SKM-1 treated with dmso at 0.1 percent for 144 hours (cell line): Measurements from ENCODE around the gene MUC13.
A peak's percentile ranks its signal among the peaks of the same experiment; 100 is the strongest.

Experiments
- DNase-seq: peaks from one replicate; lab custom pipeline; 2025; ENCODE audit not compliant: unreplicated experiment; lab: John Stamatoyannopoulos, UW

MUC13 gene

DNA sequence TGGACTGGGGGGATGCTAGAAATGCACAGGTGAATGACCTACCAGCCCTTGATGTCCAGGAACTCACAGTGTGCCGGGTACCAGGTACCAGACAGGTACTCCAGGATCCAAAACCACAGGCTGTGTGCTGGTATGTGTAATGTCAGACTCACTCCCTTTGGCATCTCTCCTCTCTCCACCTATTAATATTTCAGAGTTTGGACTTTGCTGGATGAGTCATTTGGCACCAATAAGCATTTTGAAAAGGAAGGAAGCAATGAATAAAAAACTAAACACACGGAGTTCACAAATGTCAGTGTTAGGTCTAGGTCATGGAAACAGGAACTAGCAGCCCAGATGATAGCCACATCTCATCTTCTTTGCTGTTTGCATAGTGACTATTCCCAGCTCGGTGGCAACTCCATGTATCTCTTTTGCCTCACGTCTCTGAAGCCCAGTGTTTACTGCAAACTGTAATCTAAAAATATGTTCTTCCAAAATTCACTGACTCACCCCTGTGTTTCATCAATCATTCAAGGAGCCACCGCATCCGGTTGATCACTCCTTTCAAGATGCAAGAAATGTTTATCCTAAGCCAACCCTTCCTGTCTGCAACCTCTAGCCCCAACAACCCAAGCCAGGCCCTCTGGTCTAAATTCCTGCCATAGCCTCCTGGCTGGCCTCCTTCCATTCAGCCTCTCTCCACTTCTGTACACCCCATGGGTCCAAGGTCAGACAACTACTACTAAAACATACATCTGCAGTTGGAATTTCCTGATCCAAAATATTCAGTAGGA is 55.8 kb downstream of the MUC13 start:
- DNase-seq, result peak; percentile 27

DNA sequence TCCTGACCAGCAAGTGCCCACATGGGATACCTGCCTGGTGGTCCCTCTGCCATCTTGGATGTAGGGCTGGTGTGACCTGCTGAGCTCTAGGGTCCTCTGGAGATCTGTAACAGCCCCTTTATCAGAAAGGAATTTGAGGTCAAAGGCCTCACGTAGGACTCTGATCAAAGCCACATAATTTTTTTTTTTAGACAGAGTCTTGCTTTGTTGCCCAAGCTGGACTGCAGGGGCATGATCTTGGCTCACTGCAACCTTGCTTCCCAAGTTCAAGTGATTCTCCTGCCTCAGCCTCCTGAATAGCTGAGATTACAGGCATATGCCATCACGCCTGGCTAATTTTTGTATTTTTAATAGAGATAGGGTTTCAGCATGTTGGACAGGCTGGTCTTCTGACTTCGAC is 56.9 kb downstream of the MUC13 start:
- DNase-seq, result no peak

DNA sequence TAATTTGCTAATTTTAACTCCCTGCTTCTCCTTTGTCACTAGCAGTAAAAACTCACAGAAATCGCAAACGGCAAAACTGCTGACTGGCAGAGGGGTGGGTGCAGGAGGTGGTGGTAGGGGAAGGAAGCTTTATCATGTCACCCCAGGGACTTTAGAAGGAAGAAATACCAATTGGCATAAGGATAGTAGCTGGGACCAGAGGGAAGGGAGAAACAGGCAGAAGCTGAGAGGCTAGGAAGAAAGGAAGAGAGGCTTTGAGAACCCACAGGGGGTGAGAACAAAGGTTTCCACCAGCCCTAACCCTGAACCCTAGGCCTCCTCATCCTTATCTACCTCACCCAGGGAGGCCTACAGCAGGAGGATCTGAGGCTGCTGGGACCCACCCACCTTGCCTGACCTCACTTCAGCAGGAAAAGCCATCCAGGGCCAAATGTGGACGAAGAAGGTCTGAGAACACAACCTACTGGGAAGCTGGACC is 58.1 kb downstream of the MUC13 start:
- DNase-seq, result no peak

DNA sequence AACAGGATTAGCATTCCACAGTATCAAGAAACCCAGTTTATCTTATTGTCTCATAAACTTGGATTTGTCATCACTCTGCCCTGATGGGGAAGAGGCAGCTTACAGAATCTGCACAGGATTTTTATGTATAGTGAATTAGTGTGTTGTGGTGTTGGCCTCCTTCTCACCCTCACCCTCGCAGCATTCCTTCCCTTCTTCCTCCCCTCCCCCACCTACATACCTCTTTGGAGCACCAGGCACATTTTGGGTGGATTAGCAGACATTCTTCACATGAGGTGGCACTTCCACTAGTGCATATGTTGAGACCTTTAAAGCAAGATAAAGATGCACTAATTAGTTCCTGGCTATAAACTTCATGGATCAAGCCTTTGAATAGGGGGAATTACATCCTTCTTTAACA is 61.3 kb downstream of the MUC13 start:
- no peak for DNase-seq

DNA sequence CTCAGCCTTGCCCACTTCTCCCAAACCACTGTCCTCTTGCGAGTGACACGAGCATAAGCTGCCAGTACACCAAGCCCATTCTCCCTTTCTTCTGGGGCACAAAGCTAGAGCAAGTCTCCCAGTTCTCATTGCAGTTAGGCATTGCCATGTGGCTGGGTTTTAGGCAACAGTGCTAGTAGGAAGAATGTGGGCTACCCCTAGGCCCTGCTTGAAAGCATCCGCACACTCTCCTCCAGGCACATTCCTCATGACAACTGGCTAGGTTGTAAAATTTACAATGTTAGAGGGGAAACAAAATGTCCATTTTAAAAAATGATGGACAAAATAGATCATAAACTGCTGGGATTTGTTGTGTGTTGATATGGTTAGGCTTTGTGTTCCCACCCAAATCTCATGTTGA is 67.0 kb downstream of the MUC13 start:
- DNase-seq, result no peak

DNA sequence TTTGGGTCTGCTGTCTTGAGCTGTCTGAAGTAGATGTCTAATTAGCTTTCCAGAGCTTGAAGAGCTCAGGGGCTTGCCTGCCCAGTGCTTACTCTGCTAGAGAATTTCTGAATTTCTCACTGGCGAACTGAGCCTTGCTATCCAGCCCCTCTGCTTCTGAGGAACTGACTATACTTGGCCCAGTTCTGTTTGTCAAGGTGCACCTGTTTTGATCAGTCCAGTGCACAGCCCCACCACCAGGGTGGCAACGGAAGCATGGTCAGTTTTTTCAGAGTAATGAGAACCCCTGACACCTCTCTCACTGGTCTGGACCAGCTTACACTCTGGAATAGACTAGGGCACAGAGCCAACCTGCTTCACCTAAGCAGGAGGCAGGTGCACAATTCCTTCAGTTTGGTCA is 72.5 kb downstream of the MUC13 start:
- no peak for DNase-seq

DNA sequence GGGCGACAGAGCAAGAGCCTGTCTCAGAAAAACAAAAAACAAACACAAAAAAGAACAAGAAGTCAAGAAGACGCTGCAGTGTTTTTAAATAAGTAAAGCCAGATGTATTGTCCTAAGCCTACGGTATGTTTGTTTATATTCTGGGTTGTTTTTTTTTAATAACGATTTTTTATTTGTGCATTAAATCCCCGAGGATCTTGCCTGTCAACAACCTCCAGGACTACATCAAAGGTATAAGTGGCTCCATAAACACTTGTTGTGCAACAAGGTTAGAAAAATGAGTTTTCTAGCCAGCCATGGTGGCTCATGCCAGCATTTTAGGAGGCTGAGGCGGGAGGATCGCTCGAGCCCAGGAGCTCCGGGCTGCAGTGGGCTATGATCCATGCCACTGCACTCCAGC is 73.5 kb downstream of the MUC13 start:
- DNase-seq, result no peak

DNA sequence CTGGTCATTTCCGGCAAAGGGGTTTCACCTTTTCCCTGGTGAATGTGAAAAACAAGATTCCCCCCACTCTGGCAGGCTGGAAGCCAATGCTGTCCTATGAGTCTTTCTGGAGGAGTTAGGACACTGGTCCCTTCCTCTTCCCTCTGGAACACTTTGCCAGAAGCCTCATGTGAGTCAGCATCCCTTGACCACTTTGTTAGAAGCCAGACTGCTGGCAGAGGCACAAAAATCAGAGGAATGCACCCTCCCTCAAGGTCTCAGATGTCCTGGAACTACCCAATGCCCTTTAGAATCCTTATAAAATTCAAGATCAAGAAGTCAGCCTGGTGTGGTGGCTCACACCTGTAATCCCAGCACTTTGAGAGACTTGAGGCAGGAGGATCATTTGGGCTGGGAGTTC is 74.0 kb downstream of the MUC13 start:
- no peak for DNase-seq

DNA sequence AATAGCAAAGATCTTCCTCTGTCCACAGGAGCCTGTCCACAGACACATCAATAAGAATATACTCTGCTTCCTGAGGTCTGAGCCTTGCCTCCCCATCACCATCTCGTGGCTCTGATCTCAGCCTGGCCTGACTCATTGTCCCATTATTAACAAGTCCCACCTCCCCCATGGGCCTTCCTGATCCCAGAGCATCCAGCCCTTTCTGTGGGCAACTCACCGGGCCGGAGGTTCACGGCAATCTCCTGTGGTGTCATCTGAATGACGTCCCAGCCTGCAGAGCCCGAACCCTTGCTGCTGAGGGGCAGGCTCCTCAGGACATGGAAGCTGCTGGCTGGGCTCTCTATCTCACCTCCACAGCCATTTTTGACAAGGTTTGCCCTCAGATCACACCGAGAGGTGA is 75.5 kb downstream of the MUC13 start:
- no peak for DNase-seq

DNA sequence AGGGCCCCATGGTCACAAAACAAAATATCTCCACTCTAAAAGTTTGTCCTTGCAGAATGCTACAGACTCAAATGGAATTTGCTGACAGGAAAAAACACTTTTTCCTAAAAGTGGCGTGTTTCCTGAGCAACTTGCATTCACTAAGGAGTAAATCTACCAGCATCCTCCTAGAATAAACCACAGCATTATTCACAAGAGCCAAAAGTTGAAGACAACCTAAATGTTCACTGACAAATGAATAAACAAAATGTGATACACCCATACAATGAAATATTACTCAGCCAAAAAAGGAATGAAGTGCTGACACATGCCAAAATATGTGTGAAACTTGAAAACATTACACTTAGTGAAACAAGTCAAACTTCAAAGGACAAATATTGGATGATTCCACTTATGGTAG is 76.3 kb downstream of the MUC13 start:
- DNase-seq, result no peak

DNA sequence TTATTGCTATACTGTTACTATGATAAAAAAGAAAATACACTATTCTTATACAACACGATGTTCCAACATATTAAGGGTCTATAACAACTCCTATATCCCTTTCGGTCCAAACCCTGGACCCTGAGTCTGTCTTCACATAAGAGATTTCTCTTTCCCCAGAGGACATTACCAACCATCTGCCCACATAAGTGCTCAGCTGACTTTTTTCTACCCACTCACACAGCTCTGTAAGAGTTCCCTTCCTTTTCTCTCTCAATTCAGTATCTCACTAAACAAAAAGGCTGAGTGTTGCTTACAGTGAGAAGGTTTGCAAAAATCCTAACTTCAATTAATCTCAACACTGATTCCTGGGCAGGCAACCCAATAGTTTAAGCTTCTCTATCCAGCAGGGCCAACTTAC is 77.9 kb downstream of the MUC13 start:
- no peak for DNase-seq
